ENCODE results near the gene SLC22A3. TPM values are rescaled to one million over a fixed set of nuclear protein-coding genes. Genes with fewer than 3 reads are reported as not detected.

Gene SLC22A3
- total and polyA plus RNA-seq, 2 of the 4 experiments (the other 2 are of a cell fraction): not detected

DNA sequence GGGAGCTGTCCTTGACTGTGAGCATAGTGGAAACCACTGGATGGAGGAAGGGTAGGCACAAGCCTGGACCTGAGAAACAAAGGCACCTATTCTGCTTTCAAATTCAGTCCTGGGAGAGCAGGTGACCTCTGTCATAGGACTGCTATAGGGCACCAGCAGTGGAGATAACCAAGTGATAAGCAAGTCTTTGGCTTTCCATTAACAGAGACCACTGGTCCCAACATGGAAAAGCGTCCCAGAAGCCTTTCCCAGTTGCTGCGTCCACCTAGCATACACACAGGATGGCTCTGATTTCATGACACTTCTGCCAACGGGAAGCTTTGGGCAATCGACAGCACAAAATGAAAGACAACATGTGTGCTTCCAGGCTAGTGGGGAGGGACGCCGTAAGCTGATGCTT is 8.9 kb downstream of the SLC22A3 start:
- ATAC-seq (ENCODE audit: low read depth) (no peak), DNase-seq (no peak)
- Histone ChIP-seq H4K5ac (ENCODE audit: low read depth, low read length) (no peak overlapping the region), H2BK20ac (ENCODE audit: low read depth, low read length) (no peak overlapping the region), H3K4me1 (ENCODE audit: control insufficient read depth, insufficient read depth, low read length) (no peaks in the 10 kb centered on the region), H2BK120ac (ENCODE audit: low read depth, low read length) (no peak overlapping the region), H4K8ac (ENCODE audit: low read depth in 2 of 2, low read length in 2 of 2) (no peak overlapping the region), H3K56ac (ENCODE audit: extremely low read depth, insufficient read depth, low read length) (no peak overlapping the region), H3K9me3 (ENCODE audit: control insufficient read depth, insufficient read depth, low read length) (peaks cover 2% of the 10 kb centered on the region; the same call in 1 of the 2 replicates), H2BK15ac (ENCODE audit: low read depth, low read length) (no peak overlapping the region), H4K91ac (ENCODE audit: insufficient read depth, low read depth, low read length) (no peak overlapping the region), H2AK5ac (ENCODE audit: low read depth, low read length) (no peak overlapping the region), H3K4me3 (ENCODE audit: insufficient read depth, low read depth, low read length) (no peak overlapping the region), H2AFZ (replicated peaks; ENCODE audit: low read length, poor library complexity) (no peak overlapping the region), H3K27me3 (ENCODE audit: control insufficient read depth, insufficient read depth, low read length) (no peaks in the 10 kb centered on the region), H3K9me1 (ENCODE audit: insufficient read depth, low read length) (no peaks in the 10 kb centered on the region), H3K14ac (replicated peaks; ENCODE audit: low read depth, low read length) (no peak overlapping the region), H2BK5ac (ENCODE audit: low read depth, low read length, poor library complexity, severe bottlenecking) (no peak overlapping the region), H3K23ac (ENCODE audit: low read depth, low read length) (no peak overlapping the region), H3K27ac (ENCODE audit: insufficient read depth, low read length) (no peak overlapping the region), H3K4ac (ENCODE audit: low read depth, low read length) (no peak overlapping the region), H2AK9ac (replicated peaks; ENCODE audit: low read depth, low read length, poor library complexity) (no peak overlapping the region), H3K9ac (ENCODE audit: low read depth, low read length) (no peak overlapping the region), H3K36me3 (ENCODE audit: control insufficient read depth, insufficient read depth, low read length) (no peaks in the 10 kb centered on the region), H3K18ac (ENCODE audit: low read depth, low read length) (no peak overlapping the region), H4K20me1 (ENCODE audit: insufficient read depth, low read length) (no peaks in the 10 kb centered on the region), H3K4me2 (ENCODE audit: low read depth, low read length) (no peak overlapping the region), H3K79me1 (ENCODE audit: low read depth in 1 of 2, low read length in 2 of 2) (no peaks in the 10 kb centered on the region)
- intact Hi-C loops (cut with micrococcal nuclease) (no loop called here), in situ Hi-C loops (cut with MboI; ENCODE audit: low sequenced_read_pairs) (no loop called here), dilution Hi-C loops (cut with HindIII; ENCODE audit: low sequenced_read_pairs, unreplicated experiment) (no loop called here)
- ChIA-PET POLR2A (ENCODE audit: unreplicated experiment) (no interaction called here), CTCF (no interaction called here)
- TF ChIP-seq POLR2A (IDR thresholded peaks at IDR 0.05; ENCODE audit: low read depth, low read length) (no peak), SMC3 (IDR thresholded peaks at IDR 0.05; ENCODE audit: low read depth, low read length) (no peak), RFX5 (IDR thresholded peaks at IDR 0.05; ENCODE audit: low read depth, low read length) (no peak), CTCF (conservative IDR thresholded peaks at IDR 0.05; ENCODE audit: low read depth, low read length) (no peak), MAFK (IDR thresholded peaks at IDR 0.05; ENCODE audit: low read depth, low read length) (no peak)
- TF ChIP-seq, protein P1, sequence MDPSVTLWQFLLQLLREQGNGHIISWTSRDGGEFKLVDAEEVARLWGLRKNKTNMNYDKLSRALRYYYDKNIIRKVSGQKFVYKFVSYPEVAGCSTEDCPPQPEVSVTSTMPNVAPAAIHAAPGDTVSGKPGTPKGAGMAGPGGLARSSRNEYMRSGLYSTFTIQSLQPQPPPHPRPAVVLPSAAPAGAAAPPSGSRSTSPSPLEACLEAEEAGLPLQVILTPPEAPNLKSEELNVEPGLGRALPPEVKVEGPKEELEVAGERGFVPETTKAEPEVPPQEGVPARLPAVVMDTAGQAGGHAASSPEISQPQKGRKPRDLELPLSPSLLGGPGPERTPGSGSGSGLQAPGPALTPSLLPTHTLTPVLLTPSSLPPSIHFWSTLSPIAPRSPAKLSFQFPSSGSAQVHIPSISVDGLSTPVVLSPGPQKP (IDR thresholded peaks at IDR 0.05; ENCODE audit: borderline replicate concordance, low read depth, low read length): no peak
- WGBS, 2 experiments (ENCODE audit: extremely low coverage in 2 of 2, insufficient read length in 1 of 2): 29% methylated on average over 1 of the region's 6 CpGs; no CpG with 5 or more reads in 1 of the 2 experiments
- no TSS peak for BruUV-seq (replicated peaks)
